HG03045 (cell line): ENCODE results near the gene COL4A2.
A peak's percentile ranks its signal among the peaks of the same experiment; 100 is the strongest.
"Not testable (repeated sequence)": the region's sequence is repeated elsewhere in the genome, so short reads cannot be mapped to it uniquely, and the experiment has no call there.

ENCODE experiments used
- ATAC-seq: cut with Tn5 transposase; IDR thresholded peaks from one replicate; pipeline ENCODE4 v1.9.1; 2021; ENCODE audit warnings: mild to moderate bottlenecking, moderate library complexity; ENCODE audit not compliant: unreplicated experiment

The COL4A2 gene

GRCh38 chr13:110374431-110375370 is 67.6 kb downstream of the COL4A2 start:
- no peak for ATAC-seq

GRCh38 chr13:110376120-110376519 is 69.0 kb downstream of the COL4A2 start:
- ATAC-seq = no peak

- no peak for ATAC-seq
Measured at GRCh38 chr13:110377178-110377825, 70.2 kb downstream of the COL4A2 start.

- ATAC-seq = no peak
Measured at GRCh38 chr13:110377826-110378201, 70.7 kb downstream of the COL4A2 start.

GRCh38 chr13:110379358-110379757 is 72.3 kb downstream of the COL4A2 start:
- no peak for ATAC-seq

- ATAC-seq = no peak
Measured at GRCh38 chr13:110379905-110380341, 72.8 kb downstream of the COL4A2 start.

- no peak for ATAC-seq
Measured at GRCh38 chr13:110380359-110381028, 73.4 kb downstream of the COL4A2 start.

GRCh38 chr13:110381029-110381360 is 73.9 kb downstream of the COL4A2 start:
- ATAC-seq = no peak

GRCh38 chr13:110382229-110382628 is 75.1 kb downstream of the COL4A2 start:
- ATAC-seq = no peak

- ATAC-seq = no peak
Measured at GRCh38 chr13:110382830-110383229, 75.7 kb downstream of the COL4A2 start.

- ATAC-seq = peak; percentile 61
Measured at GRCh38 chr13:110387451-110388107, 80.5 kb downstream of the COL4A2 start.

GRCh38 chr13:110388108-110388943 is 81.2 kb downstream of the COL4A2 start:
- ATAC-seq = no peak

- no peak for ATAC-seq
Measured at GRCh38 chr13:110390567-110390966, 83.5 kb downstream of the COL4A2 start.

- ATAC-seq = no peak
Measured at GRCh38 chr13:110391273-110391672, 84.2 kb downstream of the COL4A2 start.

GRCh38 chr13:110392510-110393240 is 85.6 kb downstream of the COL4A2 start:
- ATAC-seq = no peak

- ATAC-seq = no peak
Measured at GRCh38 chr13:110393761-110394160, 86.7 kb downstream of the COL4A2 start.

GRCh38 chr13:110394371-110394841 is 87.3 kb downstream of the COL4A2 start:
- ATAC-seq = no peak

- ATAC-seq = not testable (repeated sequence)
Measured at GRCh38 chr13:110395616-110396015, 88.5 kb downstream of the COL4A2 start.

GRCh38 chr13:110396476-110396875 is 89.4 kb downstream of the COL4A2 start:
- no peak for ATAC-seq
